K562 (cell line): ENCODE results near the gene DPEP2. TPM values are rescaled to one million over a fixed set of nuclear protein-coding genes. Genes with fewer than 3 reads are reported as not detected.

Source experiments
- ARID1B ChIP-seq: fragments of 450-650 bp; IDR thresholded peaks from 2 replicates; pipeline ENCODE4 v1.6.1; 2016; ENCODE audit warnings: antibody characterized with exemption, mild to moderate bottlenecking, inconsistent platforms
- CBX5 ChIP-seq: IDR thresholded peaks from 2 replicates; pipeline ENCODE4 v1.6.1; 2014; ENCODE audit warnings: low read depth, borderline replicate concordance
- GABPA ChIP-seq: fragments of 200-800 bp; sonication (Bioruptor generic); conservative IDR thresholded peaks from 2 replicates; pipeline ENCODE4 v1.6.1; 2016; ENCODE audit warnings: low read depth, missing genetic modification characterization, missing compliant biosample characterization
- HDAC2 ChIP-seq: fragments of 450-650 bp; IDR thresholded peaks from 2 replicates; pipeline ENCODE4 v1.6.1; 2016; ENCODE audit warnings: mild to moderate bottlenecking
- HOMEZ ChIP-seq: fragments of 250-450 bp; sonication (Bioruptor Pico); IDR thresholded peaks from 2 replicates; pipeline ENCODE4 v1.4.0; 2020; ENCODE audit warnings: mild to moderate bottlenecking, moderate library complexity
- KDM1A ChIP-seq, 2 experiments: fragments of 450-650 bp; IDR thresholded peaks; 2 replicates each; pipeline ENCODE4 v1.6.1; 2016; ENCODE audit warnings: mild to moderate bottlenecking in 2 of 2
- MEIS2 ChIP-seq: fragments of 450-650 bp; IDR thresholded peaks from 2 replicates; pipeline ENCODE4 v1.6.1; 2014; ENCODE audit warnings: mild to moderate bottlenecking; ENCODE audit not compliant: partially characterized antibody
- POLR2AphosphoS2 ChIP-seq: IDR thresholded peaks from 2 replicates; pipeline ENCODE4 v1.6.1; 2012; ENCODE audit warnings: low read length, improper control_type of control experiment
- PURB ChIP-seq: sonication (generic); formaldehyde crosslinking; IDR thresholded peaks from 2 replicates; pipeline ENCODE4 v1.9.0; 2021; ENCODE audit warnings: low read depth, mild to moderate bottlenecking, missing genetic modification reagents
- RREB1 ChIP-seq: fragments of 250-450 bp; sonication (Bioruptor Pico); IDR thresholded peaks from 2 replicates; pipeline ENCODE4 v1.4.0; 2020
- TBL1XR1 ChIP-seq, 2 experiments: IDR thresholded peaks; 2 replicates each; pipeline ENCODE4 v1.6.1; 2012; ENCODE audit warnings: improper control_type of control experiment in 2 of 2, low read length in 2 of 2, mild to moderate bottlenecking in 1 of 2
- TSC22D4 ChIP-seq: fragments of 450-650 bp; IDR thresholded peaks from 2 replicates; pipeline ENCODE4 v1.6.1; 2016; ENCODE audit warnings: missing genetic modification characterization, missing biosample characterization, control low read depth
- ZNF740 ChIP-seq, 3 experiments: fragments of 200-800 bp in 1 of 3; sonication (Bioruptor generic) in 1 of 3; sonication (generic) in 1 of 3; formaldehyde crosslinking in 1 of 3; IDR thresholded peaks; 2 replicates each; pipeline versions ENCODE4 v1.6.1 to v1.8.0; 2016 to 2022; ENCODE audit warnings: mild to moderate bottlenecking in 2 of 3, missing compliant biosample characterization in 2 of 3, missing genetic modification characterization in 2 of 3, missing genetic modification reagents in 1 of 3
- polyA plus RNA-seq, 8 experiments: library from polyadenylated mRNA; depleted of rRNA in 4 of 8; stranded (reverse) in 5 of 8; unstranded in 3 of 8; fragments of >200 nt; fragmentation: Nextera tagmentation in 2 of 8; fragmentation: Illumina TruSeq in 1 of 8; extraction: Ambion mirVana in 2 of 8; extraction: Trizol in 1 of 8; gene quantifications; 2 replicates each; pipeline versions ENCODE4 v1.2.1 to v1.2.3, GENCODE V29; 2011 to 2014; ENCODE audit warnings: inconsistent platforms in 1 of 8, missing spikeins in 1 of 8
- total RNA-seq, 7 experiments: library from RNA; depleted of rRNA in 6 of 7; stranded (reverse); fragments of >200 nt in 6 of 7; fragmentation: Illumina TruSeq in 2 of 7; extraction: Trizol in 2 of 7; gene quantifications; 2 replicates each; pipeline versions ENCODE4 v1.2.1 to v1.2.3, GENCODE V29; 2011 to 2021; ENCODE audit warnings: low replicate concordance in 1 of 7
- TF ChIP-seq, protein P1 (sequence below): fragments of 250-450 bp; sonication (Bioruptor Pico); IDR thresholded peaks from 2 replicates; pipeline ENCODE4 v1.4.0; 2020
- TF ChIP-seq, protein P2 (sequence below), 2 experiments: fragments of 450-650 bp; conservative IDR thresholded peaks; 2 replicates each; pipeline ENCODE4 v1.6.1; 2017; ENCODE audit warnings: mild to moderate bottlenecking in 2 of 2, moderate library complexity in 2 of 2

Gene DPEP2
- total and polyA plus RNA-seq, 9 of the 15 experiments (the other 6 are each of a cell fraction or from before 2014, with no cell fraction given): 0.14 to 1.2 (median 0.38) TPM

GRCh38 chr16:67967183-67967957 lies 31.9 kb downstream of the DPEP2 start (continued):
- TF ChIP-seq, protein P1, sequence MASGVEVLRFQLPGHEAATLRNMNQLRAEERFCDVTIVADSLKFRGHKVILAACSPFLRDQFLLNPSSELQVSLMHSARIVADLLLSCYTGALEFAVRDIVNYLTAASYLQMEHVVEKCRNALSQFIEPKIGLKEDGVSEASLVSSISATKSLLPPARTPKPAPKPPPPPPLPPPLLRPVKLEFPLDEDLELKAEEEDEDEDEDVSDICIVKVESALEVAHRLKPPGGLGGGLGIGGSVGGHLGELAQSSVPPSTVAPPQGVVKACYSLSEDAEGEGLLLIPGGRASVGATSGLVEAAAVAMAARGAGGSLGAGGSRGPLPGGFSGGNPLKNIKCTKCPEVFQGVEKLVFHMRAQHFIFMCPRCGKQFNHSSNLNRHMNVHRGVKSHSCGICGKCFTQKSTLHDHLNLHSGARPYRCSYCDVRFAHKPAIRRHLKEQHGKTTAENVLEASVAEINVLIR (CRISPR knock-in tag): no peak
- TF ChIP-seq TBL1XR1 (IDR thresholded peaks at IDR 0.05; ENCODE audit: low read length in 2 of 2) (0 out of 4 replicates have a peak, but pooled peaks of 1 of the 2 experiments have one; percentile 13), ARID1B (no peak), GABPA (no peak), ZNF740 (CRISPR knock-in tag; IDR thresholded peaks at IDR 0.05) (no peak), ZNF740 (tag; IDR thresholded peaks at IDR 0.05) (no peak), TSC22D4 (no peak), PURB (no peak), KDM1A (IDR thresholded peaks at IDR 0.05) (0 out of 4 replicates have a peak, but pooled peaks of 1 of the 2 experiments have one; percentile 45), RREB1 (0 out of 2 replicates have a peak, but pooled peaks have one; percentile 10), MEIS2 (peak; percentile 19), HOMEZ (CRISPR knock-in tag) (no peak), POLR2AphosphoS2 (0 out of 2 replicates have a peak, but pooled peaks have one; percentile 42), CBX5 (no peak), HDAC2 (no peak)
- TF ChIP-seq, protein P2, sequence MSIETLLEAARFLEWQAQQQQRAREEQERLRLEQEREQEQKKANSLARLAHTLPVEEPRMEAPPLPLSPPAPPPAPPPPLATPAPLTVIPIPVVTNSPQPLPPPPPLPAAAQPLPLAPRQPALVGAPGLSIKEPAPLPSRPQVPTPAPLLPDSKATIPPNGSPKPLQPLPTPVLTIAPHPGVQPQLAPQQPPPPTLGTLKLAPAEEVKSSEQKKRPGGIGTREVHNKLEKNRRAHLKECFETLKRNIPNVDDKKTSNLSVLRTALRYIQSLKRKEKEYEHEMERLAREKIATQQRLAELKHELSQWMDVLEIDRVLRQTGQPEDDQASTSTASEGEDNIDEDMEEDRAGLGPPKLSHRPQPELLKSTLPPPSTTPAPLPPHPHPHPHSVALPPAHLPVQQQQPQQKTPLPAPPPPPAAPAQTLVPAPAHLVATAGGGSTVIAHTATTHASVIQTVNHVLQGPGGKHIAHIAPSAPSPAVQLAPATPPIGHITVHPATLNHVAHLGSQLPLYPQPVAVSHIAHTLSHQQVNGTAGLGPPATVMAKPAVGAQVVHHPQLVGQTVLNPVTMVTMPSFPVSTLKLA (conservative IDR thresholded peaks at IDR 0.05): peak in 1 of 2 experiments; percentile 15; a peak in 1 of 4 replicates
